Activated T-helper 1 cell treated with Interleukin-2 at 50 U/mL for 16 hours (primary cell): ENCODE results near the gene SNX32.

Experiments used
- DNase-seq: peaks from one replicate; pipeline ENCODE4 v3.0.0-alpha.2; 2020; ENCODE audit warnings: low read depth

The SNX32 gene

DNA sequence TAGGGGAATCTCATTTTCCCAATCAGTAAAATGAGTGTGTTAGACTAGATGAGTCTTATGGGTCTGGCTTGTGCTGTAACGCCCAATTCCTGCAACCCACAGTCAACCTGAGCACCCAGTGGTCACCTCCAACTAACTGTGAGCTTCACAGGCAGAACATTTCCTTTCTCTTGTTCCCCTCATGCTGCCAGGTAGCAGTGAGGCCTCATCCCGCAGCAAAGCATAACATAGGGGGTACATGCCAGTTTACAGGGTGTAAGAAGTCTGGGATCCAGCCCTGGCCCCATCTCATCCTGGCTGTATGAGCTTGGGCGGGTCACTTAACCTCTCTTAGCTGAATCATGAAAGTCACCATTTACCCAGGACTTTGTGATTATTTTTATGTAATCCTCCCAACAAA lies 35.1 kb downstream of the SNX32 start:
- DNase-seq, result no peak

DNA sequence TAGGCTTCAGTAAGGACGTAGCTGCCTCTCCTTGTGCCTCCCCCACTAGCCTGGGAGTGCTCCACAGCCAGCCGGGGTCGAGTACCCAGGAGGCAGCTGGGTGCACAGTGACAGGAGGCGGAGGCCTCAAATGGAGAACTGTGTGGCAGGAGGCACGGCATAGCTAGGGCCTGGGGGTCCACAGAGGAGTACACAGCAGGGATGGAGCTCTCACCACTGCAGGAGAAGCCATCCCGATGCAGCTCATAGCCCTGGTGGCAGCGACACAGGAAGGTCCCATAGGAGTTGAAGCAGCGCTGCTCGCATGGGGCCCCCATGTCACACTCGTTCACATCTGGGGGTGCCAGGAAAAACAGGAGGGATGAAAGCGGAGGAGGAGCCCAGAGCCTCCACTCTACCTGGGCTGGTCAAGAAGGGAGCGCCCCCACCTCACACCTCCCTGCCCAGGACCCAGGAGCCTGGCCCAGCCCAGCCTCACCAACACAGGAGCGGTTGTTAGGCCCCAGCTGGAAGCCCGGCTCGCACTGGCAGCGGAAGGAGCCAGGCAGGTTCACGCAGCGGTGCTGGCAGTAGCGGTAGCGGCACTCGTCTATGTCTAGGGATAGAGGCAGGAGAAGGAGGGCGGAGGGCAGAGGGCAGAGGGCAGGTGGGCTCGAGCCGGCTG lies 36.0 kb downstream of the SNX32 start:
- DNase-seq, result no peak

DNA sequence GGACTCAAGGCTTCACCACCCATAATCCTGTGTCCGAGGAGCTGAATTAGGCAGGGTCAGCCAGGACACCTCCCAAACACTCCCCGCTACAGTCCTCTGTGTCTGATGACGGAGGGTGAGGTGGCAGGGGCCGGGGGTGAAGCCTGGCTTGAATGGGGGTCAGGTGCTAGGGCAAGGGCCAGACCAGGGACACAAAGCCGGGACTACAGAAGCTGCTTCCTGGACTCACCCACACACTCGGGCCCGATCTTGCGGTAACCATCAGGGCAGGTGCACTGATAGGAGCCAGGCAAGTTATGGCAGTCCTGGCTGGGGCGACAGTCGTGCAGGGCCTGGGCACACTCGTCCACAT lies 36.5 kb downstream of the SNX32 start:
- DNase-seq, result no peak

DNA sequence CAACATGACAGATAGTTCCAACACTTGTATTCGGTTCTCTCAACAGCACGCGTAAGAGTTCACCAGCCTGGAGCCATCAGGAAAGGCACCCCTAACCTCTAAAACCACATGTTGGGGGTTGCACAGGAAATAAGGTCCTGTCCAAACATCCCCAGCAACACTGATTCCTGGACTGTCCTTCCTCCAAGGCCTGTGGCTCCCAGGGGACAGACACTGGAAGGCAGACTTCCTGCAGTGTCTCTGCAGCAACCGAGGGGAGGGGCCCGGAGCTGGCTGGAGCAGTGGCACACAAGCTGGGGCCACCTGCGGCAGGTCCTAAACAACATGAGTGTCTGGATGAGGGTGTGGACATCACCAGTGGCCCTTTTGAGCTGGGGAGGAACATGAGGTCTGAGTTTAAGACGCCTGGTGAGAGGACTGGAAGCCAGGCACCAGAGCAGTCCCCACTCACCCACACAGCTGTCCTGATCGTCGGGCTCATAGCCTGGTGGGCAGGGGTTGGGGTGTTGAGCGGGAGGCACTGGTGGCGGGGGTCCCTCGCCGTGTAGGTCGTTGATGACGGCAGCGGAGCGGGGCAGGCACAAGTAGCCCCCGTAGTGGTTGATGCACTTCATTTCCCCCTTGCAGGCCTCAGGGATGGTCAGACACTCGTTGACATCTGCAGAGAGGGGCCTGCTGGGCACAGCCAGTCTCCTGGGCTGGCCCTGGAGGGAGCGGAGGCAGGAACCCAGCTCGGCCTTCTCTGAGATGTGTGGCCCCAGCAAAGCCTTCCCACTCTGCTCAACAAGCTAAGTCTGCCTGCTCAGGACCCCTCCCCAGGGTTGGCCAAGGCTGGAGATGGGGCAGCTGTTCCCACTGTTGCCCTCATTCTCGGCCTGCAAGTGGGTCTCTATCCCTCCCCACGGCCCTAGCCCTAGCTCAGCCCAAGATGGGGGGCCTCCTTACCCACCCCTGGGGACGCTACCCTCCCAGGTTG lies 37.2 kb downstream of the SNX32 start:
- DNase-seq, result no peak

DNA sequence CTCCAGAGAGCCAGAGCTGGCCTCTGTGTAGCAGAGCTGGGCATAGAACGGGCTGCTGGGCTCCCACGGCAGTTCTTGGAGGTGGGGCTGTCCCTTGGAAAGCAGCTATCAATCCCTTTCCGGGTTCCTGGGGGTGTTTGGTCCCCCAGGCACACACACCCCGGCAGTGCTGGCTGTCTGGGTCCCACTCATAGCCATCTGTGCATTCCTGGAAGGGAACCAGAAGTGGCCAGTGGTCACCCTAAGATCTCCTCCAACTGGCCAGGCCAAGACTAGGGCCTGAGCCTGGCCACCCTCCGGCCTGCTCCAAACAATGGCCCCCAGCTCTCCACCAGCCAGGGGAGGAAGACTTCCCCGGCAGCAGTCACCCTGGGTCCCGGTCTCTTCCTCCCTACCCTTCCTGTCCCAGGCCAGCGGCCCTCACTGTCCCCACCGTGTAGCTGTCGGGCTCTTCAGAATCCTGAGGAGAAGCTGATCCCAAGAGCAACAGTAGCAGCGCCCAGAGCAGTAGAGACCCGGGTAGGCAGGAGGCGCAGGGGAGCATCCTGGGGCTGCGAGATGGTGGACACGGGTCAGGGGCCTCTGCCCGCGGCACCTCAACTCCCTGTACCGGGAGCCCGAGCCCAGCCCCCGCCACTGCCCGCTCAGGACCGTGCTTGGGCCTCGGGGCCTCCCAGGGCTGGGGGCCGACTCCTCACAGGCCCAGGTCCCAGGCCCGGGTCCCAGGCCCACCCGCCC lies 38.2 kb downstream of the SNX32 start:
- no peak for DNase-seq

DNA sequence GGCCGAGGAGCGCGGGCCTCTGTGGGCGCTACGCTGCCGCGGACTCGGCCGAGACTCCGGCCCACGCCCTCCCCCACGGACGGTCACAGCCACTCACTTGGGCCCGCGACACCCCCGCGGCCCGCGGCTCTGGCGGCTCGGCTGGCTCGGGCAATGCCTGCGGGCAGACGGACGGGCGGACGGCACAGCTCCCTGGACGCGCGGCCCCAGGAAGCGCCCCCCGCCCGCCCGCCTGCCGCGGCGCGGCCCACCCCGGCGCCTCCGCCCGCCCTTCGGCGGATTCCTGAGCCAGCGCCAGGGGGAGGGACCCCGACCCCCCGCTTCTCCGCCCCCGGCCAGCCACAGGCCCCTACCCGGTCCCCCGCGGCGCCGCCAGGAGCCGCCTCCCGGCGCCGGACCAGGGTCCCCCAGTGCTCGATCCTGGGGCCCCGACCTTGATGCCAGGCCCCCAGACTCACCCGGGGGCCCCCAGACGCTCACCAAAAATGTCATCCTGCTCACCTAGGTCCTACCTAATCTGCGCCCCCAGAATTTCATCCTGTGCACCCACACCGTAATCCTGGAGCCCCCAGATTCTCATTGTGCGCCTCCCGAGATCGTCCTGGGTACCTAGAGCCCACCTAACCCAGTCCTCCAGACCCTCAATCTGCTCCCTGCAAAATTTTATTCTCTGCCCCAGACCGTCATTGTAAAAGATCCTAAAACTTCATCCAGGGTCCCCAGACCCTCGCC lies 39.0 kb downstream of the SNX32 start, which contains the start of gene EFEMP2:
Gene EFEMP2 (minus strand): TSS at position 215 of the 732 bp plus-strand sequence. CDS start 446 bp downstream, outside the sequence.
- no peak for DNase-seq

DNA sequence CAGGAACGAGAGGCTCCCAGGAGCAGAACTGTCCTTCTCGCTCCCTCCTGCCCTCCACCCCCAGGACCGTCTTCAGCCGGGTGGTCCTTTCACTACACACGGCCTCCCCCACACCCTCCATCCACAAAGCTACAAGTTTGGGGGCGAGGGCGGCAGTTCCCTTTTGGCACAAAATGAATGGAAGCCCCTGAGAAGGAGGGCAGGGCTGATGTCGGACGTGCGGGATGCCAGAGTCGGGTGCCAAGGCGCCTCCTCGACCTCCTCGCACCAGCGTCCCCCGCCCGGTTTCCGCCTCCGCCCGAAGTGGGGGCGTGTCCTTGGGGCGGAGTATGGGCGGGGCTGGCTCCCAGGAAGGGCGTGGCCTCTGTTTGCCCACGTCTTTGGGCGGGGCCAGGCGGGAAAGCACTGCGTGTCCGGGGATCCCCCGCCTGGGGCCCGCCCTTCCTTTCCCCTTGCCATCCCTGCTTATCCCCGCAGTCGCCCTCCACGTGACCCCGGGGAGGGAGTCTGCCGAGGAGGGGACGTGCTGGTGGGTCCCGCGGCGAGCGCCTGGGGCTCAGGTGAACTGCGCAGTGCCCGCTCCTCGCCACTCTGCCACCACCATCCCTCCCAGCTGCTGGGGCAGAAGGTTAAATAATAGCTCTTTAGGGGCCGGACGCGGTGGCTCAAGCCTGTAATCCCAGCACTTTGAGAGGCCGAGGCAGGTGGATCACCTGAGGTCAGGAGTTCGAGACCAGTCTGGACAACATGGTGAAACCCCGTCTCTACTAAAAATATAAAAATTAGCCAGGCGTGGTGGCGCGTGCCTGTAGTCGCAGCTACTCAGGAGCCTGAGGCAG lies 39.8 kb downstream of the SNX32 start:
- DNase-seq, result peak; percentile 96

DNA sequence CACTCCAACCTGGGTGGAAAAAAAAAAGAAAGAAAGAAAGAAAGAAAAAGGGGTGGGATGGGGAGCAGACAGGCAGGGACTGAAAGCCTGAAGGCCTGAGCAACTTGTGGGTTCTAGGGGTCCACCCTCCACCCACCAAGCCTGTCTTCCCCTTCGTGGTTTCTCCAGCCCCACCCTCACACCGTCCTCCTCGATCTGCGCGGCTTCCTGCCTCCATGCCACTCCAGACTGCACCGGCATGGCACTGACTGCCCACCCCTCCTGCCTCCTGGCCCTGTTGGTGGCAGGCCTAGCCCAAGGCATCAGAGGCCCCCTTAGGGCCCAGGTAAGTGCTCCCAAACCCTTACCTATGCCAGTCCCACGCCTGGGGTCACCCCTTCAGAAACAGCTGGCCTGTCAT lies 45.9 kb downstream of the SNX32 start, which contains the start of gene CTSW:
Gene CTSW (plus strand): TSS at position 221 of the 400 bp plus-strand sequence. CDS start 18 bp downstream, at position 239.
- DNase-seq, result no peak

DNA sequence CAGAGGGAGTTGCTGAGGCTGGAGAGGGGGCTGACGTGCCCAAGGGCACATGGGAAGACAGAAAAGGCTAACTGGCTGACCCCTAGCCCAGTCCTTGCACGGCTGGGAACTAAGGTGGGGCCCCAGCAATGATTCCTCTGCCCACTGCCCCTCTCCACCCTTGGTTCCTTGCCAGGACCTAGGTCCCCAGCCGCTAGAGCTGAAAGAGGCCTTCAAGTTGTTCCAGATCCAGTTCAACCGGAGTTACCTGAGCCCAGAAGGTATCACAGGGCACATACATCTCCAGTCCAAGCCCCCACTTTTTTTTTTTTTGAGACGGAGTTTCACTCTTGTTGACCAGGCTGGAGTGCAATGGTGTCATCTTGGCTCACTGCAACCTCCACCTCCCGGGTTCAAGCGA lies 46.3 kb downstream of the SNX32 start:
- no peak for DNase-seq

DNA sequence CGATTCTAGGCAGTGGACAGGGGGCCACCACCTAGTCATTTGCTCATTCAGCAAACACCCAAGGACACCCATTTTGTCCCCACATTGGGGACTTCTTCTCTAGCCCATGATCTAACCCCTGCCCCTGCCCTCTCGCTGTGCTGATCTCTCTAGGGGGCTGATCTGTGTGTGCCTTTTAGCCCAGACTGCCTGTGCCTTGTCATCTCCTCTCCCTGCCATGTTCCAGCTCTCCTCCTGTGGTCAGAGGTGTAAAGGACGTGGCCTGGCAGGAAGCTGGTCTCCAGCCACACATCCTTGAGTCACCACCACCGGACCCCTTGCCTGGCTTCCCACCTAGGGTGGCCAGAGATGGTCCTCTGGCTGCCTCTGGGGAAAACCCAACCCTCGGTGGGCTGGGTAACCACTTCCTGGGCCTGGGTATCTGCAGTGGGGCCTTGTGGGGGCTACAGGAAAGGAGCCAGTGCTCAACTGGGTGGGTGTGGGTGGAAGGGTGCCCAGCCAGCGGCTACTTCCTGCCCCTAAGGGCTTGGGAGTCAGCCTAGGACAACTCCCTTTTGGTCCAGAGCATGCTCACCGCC lies 47.2 kb downstream of the SNX32 start:
- no peak for DNase-seq

DNA sequence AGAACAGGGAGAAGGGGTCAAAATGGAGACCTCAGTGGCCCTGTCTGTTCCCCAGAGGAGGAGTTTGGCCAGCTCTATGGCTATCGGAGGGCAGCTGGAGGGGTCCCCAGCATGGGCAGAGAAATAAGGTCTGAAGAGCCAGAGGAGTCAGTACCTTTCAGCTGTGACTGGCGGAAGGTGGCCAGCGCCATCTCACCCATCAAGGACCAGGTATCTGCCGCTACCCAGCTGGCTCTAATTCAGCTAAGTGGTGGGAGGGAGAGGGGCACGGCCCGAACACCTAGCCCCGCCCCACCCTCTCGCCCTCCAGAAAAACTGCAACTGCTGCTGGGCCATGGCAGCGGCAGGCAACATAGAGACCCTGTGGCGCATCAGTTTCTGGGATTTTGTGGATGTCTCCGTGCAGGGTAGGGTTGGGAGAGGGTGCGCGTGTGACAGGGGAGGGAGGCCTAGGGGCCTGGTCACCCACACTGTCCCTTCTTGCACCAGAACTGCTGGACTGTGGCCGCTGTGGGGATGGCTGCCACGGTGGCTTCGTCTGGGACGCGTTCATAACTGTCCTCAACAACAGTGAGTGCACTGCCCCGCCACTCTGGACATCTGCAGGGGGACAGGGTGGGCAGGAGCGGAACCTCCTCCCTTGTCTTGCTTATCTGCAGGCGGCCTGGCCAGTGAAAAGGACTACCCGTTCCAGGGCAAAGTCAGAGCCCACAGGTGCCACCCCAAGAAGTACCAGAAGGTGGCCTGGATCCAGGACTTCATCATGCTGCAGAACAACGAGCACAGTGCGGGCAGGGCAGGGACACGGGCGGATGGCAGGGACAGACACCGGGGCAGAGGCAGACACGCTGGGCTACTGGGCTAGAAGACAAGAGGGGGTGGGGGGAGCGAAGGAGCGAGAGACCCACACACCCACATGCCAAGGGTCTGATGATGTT lies 48.6 kb downstream of the SNX32 start:
- DNase-seq, result no peak

DNA sequence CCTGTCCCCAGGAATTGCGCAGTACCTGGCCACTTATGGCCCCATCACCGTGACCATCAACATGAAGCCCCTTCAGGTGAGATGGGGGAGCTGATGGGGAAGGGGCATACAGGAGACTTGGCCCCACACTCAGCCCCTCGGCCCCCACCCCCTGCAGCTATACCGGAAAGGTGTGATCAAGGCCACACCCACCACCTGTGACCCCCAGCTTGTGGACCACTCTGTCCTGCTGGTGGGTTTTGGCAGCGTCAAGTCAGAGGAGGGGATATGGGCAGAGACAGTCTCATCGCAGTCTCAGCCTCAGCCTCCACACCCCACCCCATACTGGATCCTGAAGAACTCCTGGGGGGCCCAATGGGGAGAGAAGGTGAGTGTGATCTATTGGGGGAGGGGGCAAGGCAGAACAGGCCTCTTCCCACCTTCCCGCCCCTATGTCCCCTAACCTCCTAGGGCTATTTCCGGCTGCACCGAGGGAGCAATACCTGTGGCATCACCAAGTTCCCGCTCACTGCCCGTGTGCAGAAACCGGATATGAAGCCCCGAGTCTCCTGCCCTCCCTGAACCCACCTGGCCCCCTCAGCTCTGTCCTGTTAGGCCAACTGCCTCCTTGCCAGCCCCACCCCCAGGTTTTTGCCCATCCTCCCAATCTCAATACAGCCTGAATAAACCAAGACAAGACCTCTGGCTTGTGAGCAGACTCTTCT lies 49.4 kb downstream of the SNX32 start:
- no peak for DNase-seq

DNA sequence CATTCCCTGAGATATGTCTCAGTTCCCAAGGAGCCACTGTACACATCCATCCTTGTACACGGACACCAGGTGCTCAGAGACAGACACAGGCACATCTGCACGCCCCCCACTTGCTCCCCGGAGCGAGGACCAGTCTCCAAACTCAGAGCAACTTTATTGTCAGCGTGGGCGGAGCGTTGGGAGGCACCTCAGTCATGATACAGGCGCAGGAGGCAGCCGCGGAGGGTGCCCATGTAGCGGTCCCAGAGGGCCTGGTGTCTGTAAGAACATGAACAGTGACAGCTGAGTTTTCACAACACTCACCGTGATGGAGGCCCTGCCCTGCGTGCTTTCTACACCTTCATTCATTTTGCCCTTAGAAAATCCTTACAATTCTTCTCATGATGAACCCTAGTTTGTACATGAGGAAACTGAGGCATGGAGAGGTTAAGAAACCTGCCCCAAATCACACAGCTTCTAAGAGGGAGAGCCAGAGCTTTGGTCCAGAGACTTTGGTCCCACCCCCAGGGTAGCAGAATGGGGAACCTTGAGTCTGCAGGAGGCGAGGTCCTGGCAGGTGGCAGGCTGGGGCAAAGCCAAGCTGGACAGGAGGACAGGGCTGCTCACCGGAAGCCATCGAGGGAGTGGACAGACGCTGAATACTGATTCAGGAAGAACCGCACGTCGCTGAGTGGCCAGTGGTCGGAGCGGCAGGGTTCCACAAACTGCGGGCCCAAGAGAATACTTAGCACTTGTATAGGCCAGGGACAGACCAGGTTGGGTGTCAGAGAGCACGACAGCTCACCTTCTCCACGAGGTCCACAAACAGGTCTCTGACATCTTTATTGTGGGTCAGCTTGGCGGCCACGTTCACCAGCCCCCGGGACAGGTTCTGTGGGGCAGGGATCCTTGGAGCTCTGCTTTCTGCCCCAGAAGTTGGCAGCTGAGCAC lies 50.3 kb downstream of the SNX32 start:
- no peak for DNase-seq

DNA sequence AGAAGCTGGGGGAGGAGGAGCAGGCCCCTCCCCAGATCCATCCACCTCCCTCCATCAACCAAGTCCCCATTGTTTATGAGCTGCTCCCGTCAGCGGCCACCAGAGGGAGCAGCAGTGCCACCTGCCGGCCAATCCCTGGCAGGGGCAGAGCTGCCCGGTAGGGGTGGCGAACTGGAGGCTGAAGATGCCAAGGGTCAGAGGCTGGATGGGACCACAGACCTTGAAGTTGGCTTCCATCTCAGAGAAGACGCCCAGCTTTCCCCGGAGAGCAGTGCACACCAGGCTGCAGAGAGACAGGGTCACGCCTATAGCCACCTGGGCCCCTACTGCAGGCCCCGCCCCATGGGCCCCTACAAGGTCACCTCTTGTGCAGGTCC lies 50.9 kb downstream of the SNX32 start:
- peak; percentile 72 for DNase-seq

DNA sequence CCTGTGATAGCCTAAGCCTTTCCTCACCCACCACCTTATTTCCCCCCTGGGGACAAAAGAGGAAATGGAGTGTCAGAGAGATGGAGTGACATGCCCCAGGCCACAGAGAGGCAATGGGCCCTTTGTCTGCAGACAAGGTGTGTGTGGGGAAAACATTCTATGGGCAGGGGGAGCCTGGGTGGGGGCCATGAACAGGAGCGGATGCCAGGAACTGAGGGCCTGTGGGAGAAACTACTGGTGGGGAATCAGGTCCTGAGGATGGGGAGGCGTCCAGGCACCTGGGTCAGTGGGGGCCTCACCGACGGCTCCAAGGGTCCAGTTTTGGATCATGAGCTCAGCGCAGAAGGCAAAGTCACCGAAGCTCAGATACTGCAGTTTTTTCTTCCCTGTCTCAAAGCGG lies 51.5 kb downstream of the SNX32 start:
- DNase-seq, result no peak

DNA sequence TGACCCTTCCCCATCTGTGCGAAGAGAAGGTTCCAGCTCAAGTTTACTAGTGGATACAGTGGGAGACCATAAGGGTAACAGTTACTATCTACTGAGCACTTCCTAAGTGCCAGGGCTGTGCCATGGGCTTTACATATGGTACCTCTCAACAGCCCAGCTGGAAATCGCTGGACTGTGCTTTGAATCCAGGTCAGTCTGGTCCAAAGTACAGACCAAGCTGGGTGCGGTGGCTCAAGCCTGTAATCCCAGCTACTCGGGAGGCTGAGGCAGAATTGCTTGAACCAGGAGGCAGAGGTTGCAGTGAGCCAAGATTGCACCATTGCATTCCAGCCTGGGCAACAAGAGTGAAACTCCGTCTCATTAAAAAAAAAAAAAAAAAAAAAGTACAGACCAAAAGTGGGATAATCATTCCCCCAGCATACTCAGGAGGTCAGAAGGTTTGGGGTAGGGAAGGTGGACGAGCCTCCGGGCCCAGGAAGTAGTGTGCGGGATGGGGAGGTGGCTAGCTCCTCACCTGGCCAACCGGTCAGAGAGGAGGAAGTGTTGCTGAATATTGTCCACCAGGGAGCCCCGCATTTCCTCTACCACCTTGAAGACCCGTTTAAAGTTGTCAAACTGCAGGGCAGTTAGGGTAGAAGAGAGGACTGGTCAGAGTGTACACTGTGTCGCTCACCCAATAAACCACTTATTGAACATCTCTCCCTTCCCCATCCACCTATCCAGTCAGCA lies 52.2 kb downstream of the SNX32 start:
- no peak for DNase-seq
